Mucosa of descending colon (tissue), 3 donors: ENCODE measurements around the gene CHST11. TPM values are rescaled to one million over a fixed set of nuclear protein-coding genes. Genes with fewer than 3 reads are reported as not detected.

Experiments used
- ATAC-seq: fragments of 200-7000 bp; cut with Tn5 transposase; one replicate; pipeline ENCODE4 v1.9.1; 2020; ENCODE audit warnings: mild to moderate bottlenecking, moderate library complexity
- DNase-seq, 3 donors: peaks; one replicate each; pipeline ENCODE4 v3.0.0-alpha.2; 2020
- H3K36me3 ChIP-seq: fragments of 200-600 bp; one replicate; pipeline ENCODE4 v1.8.0; 2021; ENCODE audit warnings: low read depth, mild to moderate bottlenecking
- H3K4me1 ChIP-seq: fragments of 200-600 bp; one replicate; pipeline ENCODE4 v1.8.0; 2021; ENCODE audit warnings: low read depth, mild to moderate bottlenecking
- H3K4me3 ChIP-seq: fragments of 200-600 bp; one replicate; pipeline ENCODE4 v1.8.0; 2021; ENCODE audit warnings: mild to moderate bottlenecking
- H3K9me3 ChIP-seq: fragments of 200-600 bp; one replicate; pipeline ENCODE4 v1.8.0; 2021; ENCODE audit warnings: mild to moderate bottlenecking
- CTCF ChIP-seq: fragments of 200-600 bp; IDR thresholded peaks from one replicate; pipeline ENCODE4 v1.8.0; 2022; ENCODE audit warnings: antibody characterized with exemption, mild to moderate bottlenecking
- intact Hi-C, 2 donors: fragments of 100-400 bp; cut with DNase I in 1 of 2; cut with micrococcal nuclease in 1 of 2; formaldehyde crosslinking; loops; one replicate each; pipeline versions ENCODE4 v1.11.0 to v1.11.1; 2022; cut with DNase I, micrococcal nuclease
- total RNA-seq, 3 donors: library from RNA; stranded (reverse); fragmentation: NEBNext Ultra II Directional in 2 of 3; extraction: Animal tissue kit (Norgen Biotek cat#: 25700) in 2 of 3; gene quantifications; one replicate each; pipeline versions ENCODE4 v1.2.1 to v1.2.4, GENCODE V29; 2021 to 2023
- donor health status: DM: no; HTN: no; CAD: no; lungs with moderate emphysema.
- donor health status: DM: no; HTN: no; CAD: no.
- donor health status: DM: no; HTN: yes; CAD: no.

CHST11 gene
- total RNA-seq, 3 donors from 2014 or later = 3.3 to 15.2 (median 6.6) TPM

- H3K4me3 ChIP-seq = no peak overlapping the region
Observed at GRCh38 chr12:104567832-104568486, 111.2 kb downstream of the CHST11 start.

GRCh38 chr12:104568487-104568868 lies 111.7 kb downstream of the CHST11 start:
- intact Hi-C loops = no loop called here
- Histone ChIP-seq H3K9me3 (no peaks in the 10 kb centered on the region), H3K4me1 (no peaks in the 10 kb centered on the region), H3K4me3 (no peak overlapping the region), H3K36me3 (no peaks in the 10 kb centered on the region)
- DNase-seq (no peak), ATAC-seq (no peak)
- TF ChIP-seq CTCF = no peak

More at GRCh38 chr12:104567832-104568486, 111.2 kb downstream of the CHST11 start:
- intact Hi-C loops = no loop called here
- no peaks in the 10 kb centered on the region for H3K4me1 ChIP-seq
- no peaks in the 10 kb centered on the region for H3K36me3 ChIP-seq
- no peaks in the 10 kb centered on the region for H3K9me3 ChIP-seq
- no peak for DNase-seq
- ATAC-seq = no peak
- TF ChIP-seq CTCF = no peak

- DNase-seq = no peak
- ATAC-seq = no peak
- Histone ChIP-seq H3K9me3 (no peaks in the 10 kb centered on the region), H3K36me3 (no peaks in the 10 kb centered on the region), H3K4me1 (no peaks in the 10 kb centered on the region), H3K4me3 (no peak overlapping the region)
- intact Hi-C loops = no loop called here
- no peak for TF ChIP-seq CTCF
Observed at GRCh38 chr12:104568935-104569334, 112.2 kb downstream of the CHST11 start.

GRCh38 chr12:104569346-104570173 lies 112.8 kb downstream of the CHST11 start:
- intact Hi-C loops = no loop called here
- Histone ChIP-seq H3K9me3 (no peaks in the 10 kb centered on the region), H3K36me3 (no peaks in the 10 kb centered on the region), H3K4me1 (no peaks in the 10 kb centered on the region), H3K4me3 (no peak overlapping the region)
- DNase-seq = peak in 2 of 3 donors; percentile 31 to 43
- peak; percentile 84 for ATAC-seq
- no peak for TF ChIP-seq CTCF

GRCh38 chr12:104570174-104570907 lies 113.6 kb downstream of the CHST11 start:
- no peaks in the 10 kb centered on the region for H3K4me1 ChIP-seq
- no peaks in the 10 kb centered on the region for H3K36me3 ChIP-seq
- DNase-seq = no peak
- peak; percentile 12 for ATAC-seq
- H3K4me3 ChIP-seq = no peak overlapping the region
- no peaks in the 10 kb centered on the region for H3K9me3 ChIP-seq
- intact Hi-C loops = no loop called here
- TF ChIP-seq CTCF = no peak
